Uterus (tissue), 2 donors: ENCODE results near the gene AXDND1.

ENCODE experiments used
- CTCF ChIP-seq, 4 experiments: fragments of 200-600 bp in 2 of 4; fragments of 450-650 bp in 2 of 4; sonication (generic) in 2 of 4; IDR thresholded peaks; one replicate each; pipeline ENCODE4 v1.5.1; 2016 to 2019; ENCODE audit warnings: antibody characterized with exemption in 4 of 4, mild to moderate bottlenecking in 2 of 4, moderate library complexity in 1 of 4
- POLR2A ChIP-seq, 2 donors: fragments of 450-650 bp; IDR thresholded peaks; one replicate each; pipeline ENCODE4 v1.6.1; 2016; ENCODE audit warnings: antibody characterized with exemption in 2 of 2, mild to moderate bottlenecking in 1 of 2, moderate library complexity in 1 of 2

DNA sequence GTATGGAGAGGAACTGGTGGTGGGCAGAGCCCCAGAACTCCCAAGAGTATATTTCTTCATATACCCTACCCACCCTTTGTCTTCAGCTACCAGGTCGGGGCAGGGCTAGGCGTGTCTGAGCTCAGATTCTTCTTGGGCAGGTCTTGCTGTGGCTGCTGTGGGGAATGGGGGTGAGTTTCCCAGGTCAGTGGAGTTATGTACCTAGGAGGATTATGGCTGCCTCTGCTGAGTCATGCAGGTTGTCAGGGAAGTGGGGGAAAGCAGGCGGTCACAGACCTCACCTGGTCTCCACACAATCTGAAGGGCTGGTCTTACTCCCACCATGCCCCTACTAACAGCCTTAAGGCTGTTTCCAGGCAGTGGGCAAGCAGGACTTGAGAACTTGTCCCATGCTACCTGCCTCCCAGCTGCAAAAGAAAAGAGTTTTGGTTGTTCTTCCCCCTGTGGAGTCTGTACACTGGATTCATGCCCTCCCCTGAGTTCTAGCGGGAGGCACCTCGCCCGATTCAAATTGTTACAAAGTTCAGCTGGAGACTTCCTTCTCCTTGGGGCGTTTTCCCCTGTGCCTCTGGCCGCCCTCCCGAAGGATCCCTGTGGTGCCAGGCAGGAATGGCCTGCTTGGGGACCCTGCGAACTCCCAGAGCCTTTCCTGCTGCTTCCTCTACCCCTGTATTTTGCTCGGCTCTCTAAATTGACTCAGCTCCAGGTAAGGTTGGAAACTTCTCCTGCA lies 151.4 kb downstream of the AXDND1 start:
- TF ChIP-seq CTCF (IDR thresholded peaks at IDR 0.05), result no peak
- TF ChIP-seq POLR2A (IDR thresholded peaks at IDR 0.05), result no peak
